BJ (cell line): ENCODE measurements around the gene SLC8A1. TPM values are rescaled to one million over a fixed set of nuclear protein-coding genes. Genes with fewer than 3 reads are reported as not detected.

ENCODE experiments used
- CTCF ChIA-PET: fragments of 350-600 bp; formaldehyde crosslinking; extraction: SDS; loops from one replicate; lab custom pipeline; 2021; ENCODE audit warnings: antibody characterized with exemption, inconsistent platforms; lab: Yijun Ruan, JAX
- POLR2A ChIA-PET: fragments of 300-600 bp; sonication (Branson Sonifier 250); formaldehyde crosslinking; extraction: SDS; loops from one replicate; lab custom pipeline; 2021; ENCODE audit warnings: antibody characterized with exemption; lab: Charles Lee
- DNase-seq: peaks from one replicate; pipeline ENCODE4 v3.0.0-alpha.2; 2011; ENCODE audit warnings: low read depth
- H3K27me3 ChIP-seq: 2 replicates; pipeline ENCODE4 v1.6.0; 2011; ENCODE audit warnings: low read length; ENCODE audit not compliant: control insufficient read depth, insufficient read depth
- H3K36me3 ChIP-seq: 2 replicates; pipeline ENCODE4 v1.5.1; 2011; ENCODE audit warnings: low read length; ENCODE audit not compliant: control insufficient read depth, insufficient read depth
- H3K4me3 ChIP-seq: 2 replicates; pipeline ENCODE4 v1.5.1; 2011; ENCODE audit warnings: low read depth, mild to moderate bottlenecking, control low read depth, low read length
- CTCF ChIP-seq: IDR thresholded peaks from 2 replicates; pipeline ENCODE4 v1.5.1; 2011; ENCODE audit warnings: low read depth, mild to moderate bottlenecking, control low read depth, inconsistent platforms, low read length, moderate library complexity; ENCODE audit not compliant: insufficient read depth
- polyA plus RNA-seq: library from polyadenylated mRNA; depleted of rRNA; stranded (reverse); fragments of >200 nt; gene quantifications from 2 replicates; pipeline ENCODE4 v1.2.3, GENCODE V29; 2011

Gene SLC8A1
- polyA plus RNA-seq, 1 experiment: 18.5 TPM

GRCh38 chr2:40384714-40385113 is 67.2 kb downstream of the SLC8A1 start:
- DNase-seq: peak; percentile 58
- CTCF ChIA-PET: interaction anchor here (0.9 kb wide), 1 partner anchor 20 kb away, joined by 4 read pairs; no protein-coding TSS in a partner anchor
- H3K27me3 ChIP-seq: no peaks in the 10 kb centered on the region
- TF ChIP-seq CTCF: no peak
- POLR2A ChIA-PET: no interaction called here
- no peaks in the 10 kb centered on the region for H3K36me3 ChIP-seq
- H3K4me3 ChIP-seq: no peak overlapping the region

GRCh38 chr2:40384233-40384632 is 67.7 kb downstream of the SLC8A1 start:
- no peak for TF ChIP-seq CTCF
- no peaks in the 10 kb centered on the region for H3K27me3 ChIP-seq
- POLR2A ChIA-PET: no interaction called here
- CTCF ChIA-PET: interaction anchor here (0.9 kb wide), 1 partner anchor 20 kb away, joined by 4 read pairs; no protein-coding TSS in a partner anchor
- no peaks in the 10 kb centered on the region for H3K36me3 ChIP-seq
- DNase-seq: no peak
- no peak overlapping the region for H3K4me3 ChIP-seq

- ChIA-PET POLR2A (no interaction called here), CTCF (no interaction called here)
- H3K36me3 ChIP-seq: no peaks in the 10 kb centered on the region
- TF ChIP-seq CTCF: no peak
- no peak overlapping the region for H3K4me3 ChIP-seq
- no peak for DNase-seq
- H3K27me3 ChIP-seq: no peaks in the 10 kb centered on the region
Measured at GRCh38 chr2:40380721-40381120, 71.2 kb downstream of the SLC8A1 start.

GRCh38 chr2:40380041-40380440 is 71.8 kb downstream of the SLC8A1 start:
- CTCF ChIA-PET: no interaction called here
- TF ChIP-seq CTCF: no peak

GRCh38 chr2:40374543-40375240 is 77.2 kb downstream of the SLC8A1 start:
- POLR2A ChIA-PET: no interaction called here

More at GRCh38 chr2:40380041-40380440, 71.8 kb downstream of the SLC8A1 start:
- Histone ChIP-seq H3K36me3 (no peaks in the 10 kb centered on the region), H3K27me3 (no peaks in the 10 kb centered on the region), H3K4me3 (no peak overlapping the region)
- no peak for DNase-seq
- POLR2A ChIA-PET: no interaction called here

More at GRCh38 chr2:40374543-40375240, 77.2 kb downstream of the SLC8A1 start:
- Histone ChIP-seq H3K4me3 (no peak overlapping the region), H3K36me3 (no peaks in the 10 kb centered on the region), H3K27me3 (no peaks in the 10 kb centered on the region)
- DNase-seq: no peak
- CTCF ChIA-PET: interaction anchor here (0.6 to 1.1 kb wide), 2 partner anchors 23 to 385 kb away, joined by 3 read pairs; no protein-coding TSS in a partner anchor
- TF ChIP-seq CTCF: no peak
